ENCODE measurements around the gene FER.
"Not testable (repeated sequence)": the region's sequence is repeated elsewhere in the genome, so short reads cannot be mapped to it uniquely, and the experiment has no call there.

Gene FER

DNA sequence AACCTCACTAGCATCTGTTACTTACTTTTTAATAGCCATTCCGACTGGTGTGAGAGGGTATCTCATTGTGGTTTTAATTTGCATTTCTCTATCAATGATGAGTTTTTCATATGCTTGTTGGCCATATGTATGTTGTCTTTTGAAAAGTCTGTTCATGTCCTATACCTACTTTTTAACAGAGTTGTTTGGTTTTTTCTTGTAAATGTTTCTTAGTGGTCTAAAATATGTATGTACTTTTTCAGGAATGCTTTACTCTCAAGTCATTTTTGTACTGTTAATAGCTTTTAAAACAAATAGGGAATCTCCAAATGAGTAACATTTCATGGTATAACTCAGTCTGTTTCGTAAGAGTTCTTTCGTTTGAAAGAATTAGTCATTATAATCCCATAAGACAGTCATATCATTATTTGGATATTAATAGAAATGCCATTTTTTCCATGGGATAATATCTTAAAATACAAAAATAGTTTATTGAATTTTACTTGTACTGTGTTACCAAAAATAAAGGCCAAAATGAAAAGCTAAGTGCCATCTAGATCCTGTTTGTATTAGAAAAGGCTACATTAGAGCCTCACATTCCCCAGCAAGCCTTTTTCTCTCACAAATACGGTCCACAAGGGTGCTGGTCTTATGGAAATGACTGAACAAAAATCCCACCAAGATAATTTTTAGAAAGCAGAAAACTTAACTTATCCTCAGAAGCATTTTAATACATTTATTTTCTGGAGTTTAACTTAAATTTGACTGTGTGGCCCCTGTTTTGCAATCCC, 414.4 kb downstream of the FER start:
- no peak for DNase-seq
- intact Hi-C loops (cut with DNase I): no loop called here

DNA sequence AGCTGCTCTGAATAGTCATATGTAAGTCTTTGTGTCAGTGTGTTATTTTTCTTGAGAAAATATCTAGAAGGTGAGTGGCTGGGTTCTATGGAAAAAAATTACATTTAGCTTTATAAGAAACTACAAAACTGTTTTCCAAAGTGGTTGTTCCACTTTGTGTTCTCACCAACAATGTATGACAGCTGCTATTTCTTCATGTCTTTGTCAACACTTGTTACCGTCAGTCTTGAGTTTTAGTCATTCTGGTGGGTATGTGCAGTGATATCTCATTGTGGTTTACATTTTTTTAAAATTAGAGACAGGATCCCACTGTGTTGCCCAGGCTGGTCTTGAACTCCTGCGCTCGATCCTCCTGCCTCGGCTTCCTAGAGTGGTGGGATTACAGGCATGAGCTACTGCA, 415.6 kb downstream of the FER start:
- no peak for DNase-seq
- intact Hi-C loops (cut with DNase I): no loop called here

DNA sequence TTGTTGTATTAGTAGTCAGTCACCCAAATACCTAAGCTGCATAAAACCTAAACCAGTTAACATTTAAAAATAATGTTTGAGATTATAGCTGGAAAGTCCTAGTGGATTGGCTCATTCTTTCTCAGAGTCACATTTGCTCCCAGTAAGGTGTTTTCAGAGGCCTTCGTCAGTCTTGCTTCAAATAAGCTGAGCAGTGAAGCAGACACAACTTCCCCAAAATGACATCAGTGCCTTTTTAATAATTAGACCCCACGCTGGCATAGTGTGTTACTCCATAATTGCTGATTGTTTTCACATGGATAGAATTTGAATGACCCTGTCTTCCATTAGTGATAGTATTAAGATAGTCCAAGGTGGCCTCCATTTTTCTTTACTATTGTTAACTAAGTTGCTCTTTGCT, 416.3 kb downstream of the FER start:
- intact Hi-C loops (cut with DNase I): no loop called here
- DNase-seq: no peak

DNA sequence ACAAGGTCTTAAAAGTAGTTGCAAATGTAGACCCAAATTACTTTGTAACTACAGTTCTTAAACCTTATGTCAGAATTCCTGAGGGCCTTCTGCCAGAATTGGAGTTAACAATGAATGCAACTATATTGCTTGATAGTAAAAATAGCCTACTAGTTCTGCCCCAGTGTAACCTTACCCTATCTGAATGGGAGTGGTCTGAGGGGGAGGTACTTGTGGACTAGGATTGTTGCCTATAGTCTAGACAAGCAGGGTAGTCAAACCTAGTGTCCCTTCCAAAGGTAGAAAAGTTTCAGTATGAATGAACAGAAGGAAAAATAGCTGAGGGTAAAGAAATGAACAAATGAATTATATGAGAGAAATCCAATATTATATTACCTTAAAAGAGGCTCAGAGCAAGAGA, 419.9 kb downstream of the FER start:
- no peak for DNase-seq
- intact Hi-C loops (cut with DNase I): no loop called here

DNA sequence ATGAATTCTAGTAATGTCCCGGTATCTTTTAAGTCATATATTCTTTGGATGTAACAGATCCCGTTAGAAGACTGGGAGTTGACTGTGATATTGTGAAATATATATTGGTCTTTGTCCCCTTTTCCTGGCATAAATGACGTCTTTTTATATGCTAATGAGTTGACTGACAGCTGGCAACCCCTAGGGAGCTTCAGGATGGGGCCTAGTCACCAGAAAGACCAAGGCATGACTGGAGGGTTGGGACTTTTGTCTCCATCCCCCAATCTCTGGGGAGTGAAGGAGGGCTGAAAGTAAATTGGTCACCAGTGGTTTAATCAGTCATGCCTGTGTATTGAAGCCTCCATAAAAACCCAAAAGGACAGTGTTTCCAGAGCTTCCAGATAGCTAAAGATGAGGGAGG, 420.5 kb downstream of the FER start:
- DNase-seq: no peak
- intact Hi-C loops (cut with DNase I): no loop called here

DNA sequence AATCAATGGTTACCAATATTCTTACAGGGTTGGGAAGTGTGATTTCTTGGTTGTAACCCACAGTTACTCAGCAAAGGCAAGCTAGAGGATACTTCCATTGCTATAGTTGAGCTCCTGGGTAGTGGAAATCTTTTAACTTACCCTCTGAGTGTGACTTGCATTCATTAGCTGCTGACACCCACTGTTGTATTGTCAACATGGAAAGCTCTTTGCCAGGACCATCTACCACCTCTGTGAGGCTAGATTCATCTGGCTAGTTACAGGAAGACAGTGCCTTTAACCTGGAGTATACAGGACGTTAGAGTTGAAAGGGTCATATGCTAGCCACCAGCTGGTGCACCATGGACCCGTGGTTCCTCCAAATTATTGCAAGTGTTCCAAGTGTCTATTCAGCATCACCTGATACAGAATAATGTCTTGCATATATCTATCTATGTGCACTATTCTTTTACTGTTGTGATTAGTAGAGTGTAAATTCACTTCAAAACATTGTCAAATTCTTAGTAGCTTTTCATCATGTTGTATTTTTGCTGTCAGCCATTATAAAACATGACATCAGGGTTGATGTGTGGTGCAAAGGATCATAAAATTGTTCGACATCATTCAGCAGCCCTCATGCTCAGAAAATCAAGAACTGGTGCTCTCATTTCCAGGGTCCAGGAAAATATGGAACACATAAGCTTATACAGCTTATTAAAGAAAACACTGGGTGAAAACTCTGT, 423.1 kb downstream of the FER start:
- intact Hi-C loops (cut with DNase I): no loop called here
- no peak for DNase-seq

DNA sequence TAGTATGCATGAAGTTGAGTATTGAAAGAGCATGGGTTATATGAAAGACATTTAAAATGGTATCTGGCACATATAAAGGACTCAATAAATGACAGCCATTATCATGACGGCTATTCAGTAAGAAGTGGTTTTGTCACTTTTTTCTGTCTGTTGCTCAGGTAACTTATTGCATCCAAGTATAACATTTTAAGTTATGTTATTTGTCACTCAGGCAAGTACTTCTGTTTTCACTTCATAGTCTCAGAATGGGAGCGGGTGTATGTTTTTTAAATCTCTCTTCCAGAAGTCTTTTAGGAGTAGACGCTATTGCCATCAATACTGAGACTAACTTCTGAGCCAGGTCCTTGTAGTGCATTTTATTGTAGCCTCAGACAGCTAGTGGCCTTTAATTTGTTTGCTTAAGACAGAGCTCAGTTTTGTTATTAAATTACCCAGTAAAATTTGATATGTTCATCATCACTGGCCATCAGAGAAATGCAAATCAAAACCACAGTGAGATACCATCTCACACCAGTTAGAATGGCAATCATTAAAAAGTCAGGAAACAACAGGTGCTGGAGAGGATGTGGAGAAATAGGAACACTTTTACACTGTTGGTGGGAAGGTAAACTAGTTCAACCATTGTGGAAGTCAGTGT, 423.9 kb downstream of the FER start:
- intact Hi-C loops (cut with DNase I); DNase-seq: not testable (repeated sequence)

DNA sequence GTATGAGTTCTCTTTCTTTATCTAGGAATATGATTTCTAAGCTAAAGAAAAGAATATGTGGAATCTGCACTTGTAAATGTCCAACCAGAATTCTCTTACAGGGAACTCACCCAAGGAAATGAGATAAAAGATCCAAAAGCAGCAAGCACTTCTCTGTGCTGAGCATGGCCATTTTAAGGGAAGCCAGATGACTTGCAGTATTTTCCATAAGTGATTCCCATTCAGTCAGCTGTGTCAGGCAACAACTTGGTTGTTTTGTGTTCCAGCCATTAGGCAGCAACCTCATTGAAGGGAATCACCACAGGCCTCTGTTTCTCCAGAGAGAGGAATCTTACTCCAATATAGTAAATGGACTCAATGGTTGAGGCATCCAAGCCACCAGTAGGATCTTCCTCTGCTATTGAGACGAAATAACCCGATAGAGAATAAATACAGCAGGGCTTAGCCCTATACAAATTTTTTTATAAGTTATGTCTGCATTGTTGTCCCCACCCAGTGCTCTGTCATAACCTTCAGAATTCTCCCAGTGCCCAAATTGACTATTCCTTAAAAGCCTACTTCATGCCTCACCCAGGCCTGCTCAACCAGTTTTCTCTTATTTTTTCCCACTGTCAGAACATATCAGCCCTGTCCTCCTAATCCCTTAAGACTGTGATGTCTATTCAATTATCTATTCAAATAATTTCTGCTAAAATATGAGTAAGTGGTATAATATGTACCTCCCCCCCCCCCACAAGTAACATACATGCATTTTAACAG, 425.5 kb downstream of the FER start:
- intact Hi-C loops (cut with DNase I): no loop called here
- DNase-seq: no peak

DNA sequence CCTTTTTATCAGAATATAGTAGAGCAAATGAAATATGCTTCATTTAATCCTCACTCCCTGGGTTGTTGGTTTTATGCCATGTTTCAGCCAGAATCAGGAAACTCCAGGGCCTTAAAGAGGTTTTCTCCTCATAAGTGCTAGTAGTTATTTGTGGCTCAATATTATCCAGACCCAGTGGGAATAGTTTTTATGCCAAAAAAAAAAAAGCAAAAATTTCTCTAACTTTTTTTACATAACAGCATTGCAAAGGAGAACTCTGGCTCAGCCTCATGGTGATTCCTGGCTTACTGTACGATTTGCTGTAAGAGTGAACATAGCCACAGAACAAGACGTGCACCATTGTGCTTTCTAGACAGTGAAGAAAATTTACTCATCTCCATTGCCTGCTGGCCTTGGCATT, 429.5 kb downstream of the FER start:
- DNase-seq: no peak
- intact Hi-C loops (cut with DNase I): no loop called here

DNA sequence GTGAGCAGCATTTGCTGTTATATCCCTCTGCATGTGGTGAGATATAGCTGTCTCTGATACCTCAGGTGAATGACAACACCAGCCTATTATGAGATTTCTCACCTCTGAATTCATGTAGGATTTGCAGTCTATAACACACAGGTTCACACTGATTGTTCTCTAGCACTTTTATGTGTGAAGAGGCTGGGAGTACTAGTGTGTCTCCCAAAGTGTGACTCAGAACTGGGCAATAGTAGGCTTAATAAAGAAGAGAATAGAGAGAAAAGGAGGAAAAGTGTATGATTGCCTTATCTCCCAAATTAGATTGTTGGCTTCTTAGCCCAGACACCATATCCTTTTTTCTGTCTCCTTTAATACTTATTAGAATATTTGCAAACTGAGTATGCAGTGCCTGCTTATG, 430.1 kb downstream of the FER start:
- intact Hi-C loops (cut with DNase I): no loop called here

DNA sequence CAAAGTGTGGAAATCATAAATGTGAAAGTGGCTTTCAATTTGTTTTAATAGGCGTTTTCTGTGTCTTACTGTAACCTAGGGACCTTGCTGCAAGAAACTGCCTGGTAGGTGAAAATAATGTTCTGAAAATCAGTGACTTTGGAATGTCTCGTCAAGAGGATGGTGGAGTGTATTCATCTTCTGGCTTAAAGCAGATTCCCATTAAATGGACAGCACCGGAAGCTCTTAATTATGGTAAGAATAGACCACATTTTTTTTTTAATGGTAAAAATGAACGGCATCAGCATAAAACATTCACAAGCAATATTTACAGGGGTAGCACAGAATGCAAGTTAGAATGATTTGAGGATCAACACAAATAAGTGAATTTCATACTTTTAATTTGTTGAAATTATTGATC, 433.0 kb downstream of the FER start:
- intact Hi-C loops (cut with DNase I): no loop called here
- no peak for DNase-seq

More for the DNA sequence above, 430.1 kb downstream of the FER start:
- no peak for DNase-seq

DNA sequence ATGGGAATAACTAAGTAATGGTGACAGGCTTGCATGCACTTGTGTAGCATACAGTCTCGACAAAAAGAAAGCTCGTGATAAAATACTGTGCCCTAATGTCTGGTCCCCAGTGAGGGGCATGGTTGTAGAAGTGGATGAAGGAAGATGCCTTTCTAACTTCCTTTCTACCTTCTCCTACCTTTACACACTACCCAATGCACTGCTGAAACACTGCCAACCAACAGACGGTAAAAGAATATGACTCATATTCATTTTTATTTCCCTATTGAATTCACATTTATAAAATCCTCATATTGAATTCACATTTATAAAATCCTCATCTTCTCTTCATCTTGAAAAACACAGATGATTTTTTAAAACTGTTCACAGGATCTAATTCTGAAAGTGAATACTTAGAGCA, 439.1 kb downstream of the FER start:
- DNase-seq: no peak
- intact Hi-C loops (cut with DNase I): no loop called here

DNA sequence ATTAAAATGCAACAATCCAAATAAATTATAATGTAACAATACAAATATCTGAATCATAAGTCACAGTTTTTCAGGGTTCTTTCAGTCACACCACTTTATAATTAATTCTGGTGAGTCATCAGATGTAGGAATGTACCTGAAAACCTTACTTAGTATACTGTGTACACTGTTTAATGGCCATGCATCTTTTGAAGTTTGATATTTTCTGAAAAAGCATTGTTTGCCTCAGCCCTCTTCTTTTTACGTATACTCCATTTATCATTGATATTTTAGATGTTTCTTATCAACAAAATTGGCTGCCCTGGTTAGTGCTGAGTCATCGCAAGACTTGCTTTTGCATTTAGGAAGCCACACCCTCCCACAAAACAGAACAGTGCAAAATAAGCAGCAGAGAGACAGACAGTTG, 443.5 kb downstream of the FER start:
- intact Hi-C loops (cut with DNase I): no loop called here

DNA sequence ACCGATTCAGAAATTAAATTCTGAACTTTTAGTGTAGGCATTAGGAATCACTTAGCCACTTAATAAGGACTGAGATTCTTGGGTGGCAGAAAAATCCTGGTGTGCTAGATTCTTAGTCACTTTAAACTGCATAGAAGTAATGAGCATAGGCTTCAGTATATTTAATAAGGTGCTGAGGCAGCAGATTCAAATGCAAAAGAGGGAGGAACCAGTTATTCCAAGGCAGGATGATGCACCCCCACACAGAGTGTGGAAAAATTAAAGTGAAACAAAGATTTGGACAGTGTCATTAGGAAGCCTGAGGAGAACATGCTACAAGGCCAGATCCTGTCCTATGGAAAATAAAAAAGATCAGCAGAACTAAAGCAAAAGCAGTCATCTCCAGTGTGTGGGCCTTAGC, 444.3 kb downstream of the FER start:
- DNase-seq: no peak
- intact Hi-C loops (cut with DNase I): no loop called here

More for the DNA sequence above, 443.5 kb downstream of the FER start:
- no peak for DNase-seq

DNA sequence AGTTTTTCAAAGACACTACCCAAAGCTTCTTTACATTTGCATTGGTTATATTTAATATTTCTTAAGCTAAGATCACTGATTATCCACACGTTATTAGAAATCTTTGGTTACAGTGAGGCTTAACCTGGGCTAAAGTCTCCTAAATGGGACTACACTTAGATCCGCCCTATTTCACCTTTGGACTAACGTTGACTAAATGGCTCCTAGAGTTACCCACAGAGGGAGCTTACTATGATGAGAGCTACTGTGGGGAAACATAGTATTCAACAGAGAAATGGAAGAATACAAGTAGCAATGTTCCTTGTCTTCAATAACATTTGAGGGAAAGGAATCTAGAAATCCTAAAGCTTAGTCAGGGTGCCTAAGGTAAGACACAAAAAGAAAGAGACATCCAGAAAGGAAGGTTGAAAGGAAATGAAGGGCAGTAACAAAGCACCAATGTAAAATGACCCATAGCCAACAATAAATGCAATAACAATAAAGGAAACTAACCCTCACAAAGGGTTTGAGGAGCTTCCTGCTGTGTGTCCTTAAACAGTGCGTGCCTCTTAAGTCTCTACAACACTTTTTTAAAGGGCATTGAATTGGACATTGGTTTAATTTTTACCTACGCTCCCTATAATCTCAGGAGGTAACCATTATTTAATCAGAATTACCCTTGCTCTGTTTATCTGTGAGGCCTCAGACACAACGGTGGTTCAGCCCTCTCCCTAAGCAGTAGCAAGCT, 445.0 kb downstream of the FER start:
- no peak for DNase-seq
- intact Hi-C loops (cut with DNase I): no loop called here

DNA sequence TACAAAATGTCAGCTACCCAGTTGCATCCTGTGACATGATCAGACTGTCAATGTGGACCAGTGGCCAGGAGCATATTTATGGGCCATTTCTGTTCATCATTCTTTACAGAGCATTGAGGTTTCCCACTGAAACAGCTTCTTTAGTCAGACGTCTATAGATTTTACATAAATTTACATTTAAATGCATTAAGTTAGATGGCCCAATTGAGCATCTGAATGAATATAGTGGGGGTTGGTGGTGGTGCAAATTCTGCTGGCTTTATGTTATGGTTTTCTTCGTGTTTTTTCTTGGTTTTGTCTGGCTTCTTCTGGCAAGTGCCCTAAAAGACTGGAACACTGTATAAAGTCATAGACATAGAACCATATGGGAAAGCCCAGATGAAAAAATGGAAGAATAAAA, 448.0 kb downstream of the FER start:
- intact Hi-C loops (cut with DNase I): no loop called here
- DNase-seq: no peak

DNA sequence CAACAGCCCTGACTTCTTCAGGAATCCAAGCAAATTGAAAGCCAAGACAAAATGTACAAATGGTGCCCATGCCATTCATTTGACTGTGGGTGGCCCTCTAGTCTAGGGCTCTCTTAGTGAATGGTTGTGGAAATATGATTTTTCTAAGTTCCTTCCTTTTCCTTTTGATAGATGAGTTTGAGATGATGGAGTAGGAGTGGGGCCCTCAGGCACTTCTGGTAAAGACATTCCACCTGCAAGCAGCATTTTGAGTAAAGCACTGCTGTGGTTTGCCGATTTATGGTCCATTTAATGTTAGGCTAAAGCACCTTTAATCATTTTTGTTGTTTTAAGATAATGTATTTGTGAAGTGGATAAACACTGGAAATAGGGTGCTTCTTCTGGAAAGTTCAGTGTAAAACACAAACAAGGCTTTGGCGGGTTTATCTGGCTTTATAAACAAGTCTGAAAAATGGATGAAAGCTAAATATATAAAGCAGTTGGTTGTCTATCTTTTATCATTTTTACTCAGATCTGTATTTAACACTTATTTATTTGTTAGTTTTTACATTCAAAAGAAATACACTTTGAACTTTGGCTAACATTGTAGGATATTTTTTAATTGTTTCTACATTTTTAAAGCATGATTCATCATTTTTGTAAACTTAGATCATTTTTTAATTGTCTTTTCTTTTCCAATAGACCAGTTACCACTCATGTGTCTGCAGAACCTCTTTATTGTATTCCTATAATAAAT, 448.6 kb downstream of the FER start:
- intact Hi-C loops (cut with DNase I): no loop called here
- DNase-seq: no peak

DNA sequence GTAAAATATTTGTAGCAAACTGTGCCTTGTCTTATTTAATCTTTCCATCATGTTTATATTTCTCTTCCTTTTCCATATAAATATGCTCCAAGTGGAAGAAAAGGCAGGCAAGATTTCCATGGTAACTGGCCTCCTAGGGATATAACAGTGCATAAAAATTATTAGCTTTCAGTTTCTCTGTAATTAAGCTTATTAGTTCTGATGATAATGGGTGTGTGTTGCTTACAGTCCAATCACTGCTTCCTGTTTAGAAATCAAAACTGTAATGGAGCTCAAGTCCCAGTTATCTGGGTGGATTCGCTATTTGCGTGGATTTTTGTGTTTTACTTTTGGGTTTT, 449.1 kb downstream of the FER start:
- intact Hi-C loops (cut with DNase I): no loop called here
- no peak for DNase-seq

DNA sequence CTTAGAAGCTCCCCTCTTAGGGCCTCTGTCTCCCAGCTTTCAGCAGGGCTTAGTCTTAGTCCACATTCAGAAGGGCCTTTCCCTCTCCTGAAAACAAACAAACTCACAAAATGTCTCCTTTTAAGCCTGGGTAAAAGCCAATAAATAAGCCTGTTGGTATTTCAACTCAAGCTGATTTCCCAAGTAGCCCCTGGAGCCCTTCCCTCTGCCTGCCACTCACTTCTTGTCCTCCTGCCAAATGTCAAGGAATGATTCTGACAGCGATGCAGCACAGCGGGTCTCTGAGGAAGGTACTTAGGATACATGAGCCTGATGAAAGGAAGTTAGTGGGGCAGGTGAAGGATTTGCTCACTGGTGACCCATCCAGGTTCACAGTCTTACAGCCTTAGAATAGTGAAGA, 451.6 kb downstream of the FER start:
- no peak for DNase-seq
- intact Hi-C loops (cut with DNase I): no loop called here
